Measurements from ENCODE around the gene NRIP2.
"Not testable (repeated sequence)": the region's sequence is repeated elsewhere in the genome, so short reads cannot be mapped to it uniquely, and the experiment has no call there.

NRIP2 gene

GRCh38 chr12:2834581-2835491 lies at the start of gene NRIP2:
Gene NRIP2, minus strand, starts transcription at chr12:2835035. Its CDS starts 52 bp downstream, at chr12:2834983.
- DNase-seq: no peak

- no peak for DNase-seq
These were observed 45.0 kb upstream of the NRIP2 start for GRCh38 chr12:2879853-2880252.

- no peak for DNase-seq
These were observed 43.3 kb upstream of the NRIP2 start for GRCh38 chr12:2877953-2878732.

GRCh38 chr12:2877047-2877952 lies 42.5 kb upstream of the NRIP2 start, which contains the start of the genes FOXM1 and RHNO1:
Gene FOXM1, minus strand, starts transcription at chr12:2877174. Its CDS starts 2,696 bp downstream, at chr12:2874478.
Gene RHNO1, plus strand, starts transcription at chr12:2877223. Its CDS starts 8,144 bp downstream, at chr12:2885367.
- DNase-seq: peak; percentile 89

GRCh38 chr12:2876431-2877046 lies 41.7 kb upstream of the NRIP2 start:
- no peak for DNase-seq

GRCh38 chr12:2868986-2869632 lies 34.3 kb upstream of the NRIP2 start:
- not testable (repeated sequence) for DNase-seq

GRCh38 chr12:2864198-2864597 lies 29.4 kb upstream of the NRIP2 start:
- no peak for DNase-seq

GRCh38 chr12:2863402-2863801 lies 28.6 kb upstream of the NRIP2 start:
- not testable (repeated sequence) for DNase-seq

GRCh38 chr12:2862876-2863275 lies 28.0 kb upstream of the NRIP2 start:
- no peak for DNase-seq

GRCh38 chr12:2860170-2860569 lies 25.3 kb upstream of the NRIP2 start:
- DNase-seq: no peak

GRCh38 chr12:2858944-2859421 lies 24.1 kb upstream of the NRIP2 start:
- no peak for DNase-seq

GRCh38 chr12:2858334-2858733 lies 23.5 kb upstream of the NRIP2 start:
- no peak for DNase-seq

GRCh38 chr12:2857576-2857975 lies 22.7 kb upstream of the NRIP2 start:
- DNase-seq: no peak

- DNase-seq: no peak
These were observed 22.2 kb upstream of the NRIP2 start, which contains the start of gene TEX52 for GRCh38 chr12:2857021-2857431. Gene TEX52, minus strand, starts transcription at chr12:2857039. Its CDS starts 13 bp downstream, at chr12:2857026.

GRCh38 chr12:2856051-2856450 lies 21.2 kb upstream of the NRIP2 start:
- DNase-seq: no peak

GRCh38 chr12:2855546-2855945 lies 20.7 kb upstream of the NRIP2 start:
- no peak for DNase-seq

GRCh38 chr12:2854669-2855453 lies 20.0 kb upstream of the NRIP2 start:
- no peak for DNase-seq

GRCh38 chr12:2853626-2854025 lies 18.8 kb upstream of the NRIP2 start:
- DNase-seq: peak; percentile 44

- no peak for DNase-seq
These were observed 17.1 kb upstream of the NRIP2 start for GRCh38 chr12:2851931-2852330.

GRCh38 chr12:2845280-2845679 lies 10.4 kb upstream of the NRIP2 start:
- no peak for DNase-seq

Measured in T1000 (cell line).